Mesenchymal stem cell (in vitro differentiated cells and primary cell): Measurements from ENCODE around the gene CACNA1S.

Experiments
- DNase-seq: peaks from one replicate; pipeline ENCODE4 v3.0.0-alpha.2; 2013
- H2AFZ ChIP-seq: one replicate; pipeline ENCODE4 v1.6.1; 2013; ENCODE audit warnings: low read depth, mild to moderate bottlenecking, control low read depth, inconsistent platforms, low read length, moderate library complexity
- H2AK5ac ChIP-seq: 2 replicates; pipeline ENCODE4 v1.6.1; 2013; ENCODE audit warnings: low read length, moderate library complexity, mild to moderate bottlenecking, inconsistent platforms; ENCODE audit not compliant: severe bottlenecking
- H2BK120ac ChIP-seq: one replicate; pipeline ENCODE4 v1.6.1; 2013; ENCODE audit warnings: low read depth, mild to moderate bottlenecking, inconsistent platforms, low read length, moderate library complexity
- H2BK12ac ChIP-seq, 2 experiments: one replicate each; pipeline ENCODE4 v1.6.1; 2013; ENCODE audit warnings: inconsistent platforms in 2 of 2, low read length in 2 of 2, mild to moderate bottlenecking in 2 of 2, moderate library complexity in 2 of 2, control low read depth in 1 of 2
- H2BK15ac ChIP-seq: one replicate; pipeline ENCODE4 v1.6.1; 2013; ENCODE audit warnings: mild to moderate bottlenecking, low read depth, inconsistent platforms; ENCODE audit not compliant: poor library complexity, severe bottlenecking
- H2BK5ac ChIP-seq: 2 replicates; pipeline ENCODE4 v1.6.1; 2013; ENCODE audit warnings: low read depth, mild to moderate bottlenecking, low read length, control low read depth, inconsistent platforms; ENCODE audit not compliant: poor library complexity, severe bottlenecking
- H3K14ac ChIP-seq, 2 experiments: one replicate each; pipeline ENCODE4 v1.6.1; 2013; ENCODE audit warnings: inconsistent platforms in 2 of 2, low read length in 2 of 2, control low read depth in 1 of 2, mild to moderate bottlenecking in 1 of 2, moderate library complexity in 1 of 2
- H3K18ac ChIP-seq, 2 experiments: one replicate each; pipeline ENCODE4 v1.6.1; 2013; ENCODE audit warnings: inconsistent platforms in 2 of 2, low read length in 2 of 2, control low read depth in 1 of 2, low read depth in 1 of 2, mild to moderate bottlenecking in 1 of 2
- H3K23ac ChIP-seq, 2 experiments: one replicate each; pipeline ENCODE4 v1.6.1; 2013; ENCODE audit warnings: inconsistent platforms in 2 of 2, low read length in 2 of 2, mild to moderate bottlenecking in 2 of 2, moderate library complexity in 2 of 2, control low read depth in 1 of 2
- H3K27ac ChIP-seq: 2 replicates; pipeline ENCODE4 v1.5.1; 2013; ENCODE audit warnings: mild to moderate bottlenecking, moderate library complexity, low read length, control low read depth, inconsistent platforms; ENCODE audit not compliant: poor library complexity, severe bottlenecking
- H3K27me3 ChIP-seq, 2 experiments: 2 replicates each; pipeline versions ENCODE4 v1.6.1 to v1.7.0; 2013; ENCODE audit warnings: low read length in 2 of 2, mild to moderate bottlenecking in 2 of 2, moderate library complexity in 2 of 2, control low read depth in 1 of 2, inconsistent platforms in 1 of 2; ENCODE audit not compliant: control insufficient read depth in 1 of 2, insufficient read depth in 1 of 2
- H3K36me3 ChIP-seq, 2 experiments: 2 replicates each; pipeline versions ENCODE4 v1.6.1 to v1.7.0; 2013; ENCODE audit warnings: low read length in 2 of 2, control low read depth in 1 of 2, inconsistent platforms in 1 of 2, low read depth in 1 of 2, mild to moderate bottlenecking in 1 of 2; ENCODE audit not compliant: insufficient read depth in 2 of 2, control insufficient read depth in 1 of 2
- H3K4ac ChIP-seq, 2 experiments: one replicate each; pipeline ENCODE4 v1.6.1; 2013; ENCODE audit warnings: inconsistent platforms in 2 of 2, low read length in 2 of 2, mild to moderate bottlenecking in 2 of 2, moderate library complexity in 2 of 2, control low read depth in 1 of 2, low read depth in 1 of 2
- H3K4me1 ChIP-seq: 2 replicates; pipeline ENCODE4 v1.6.1; 2013; ENCODE audit warnings: low read depth, low read length, control low read depth; ENCODE audit not compliant: control insufficient read depth, insufficient read depth
- H3K4me2 ChIP-seq: 2 replicates; pipeline ENCODE4 v1.6.1; 2013; ENCODE audit warnings: low read length, mild to moderate bottlenecking, inconsistent platforms; ENCODE audit not compliant: poor library complexity, severe bottlenecking
- H3K4me3 ChIP-seq, 2 experiments: 2 replicates each; pipeline versions ENCODE4 v1.5.1 to v1.7.0; 2013; ENCODE audit warnings: low read length in 2 of 2, mild to moderate bottlenecking in 2 of 2, control low read depth in 1 of 2, low read depth in 1 of 2; ENCODE audit not compliant: insufficient read depth in 1 of 2
- H3K79me1 ChIP-seq: replicated peaks from 2 replicates; pipeline ENCODE4 v1.6.1; 2013; ENCODE audit warnings: mild to moderate bottlenecking, control low read depth, low read length, inconsistent platforms; ENCODE audit not compliant: poor library complexity, severe bottlenecking
- H3K9ac ChIP-seq: 2 replicates; pipeline ENCODE4 v1.7.0; 2013; ENCODE audit warnings: mild to moderate bottlenecking, low read length, moderate library complexity
- H3K9me3 ChIP-seq: 2 replicates; pipeline ENCODE4 v1.7.0; 2013; ENCODE audit warnings: mild to moderate bottlenecking, low read length; ENCODE audit not compliant: control insufficient read depth
- H4K8ac ChIP-seq: one replicate; pipeline ENCODE4 v1.6.1; 2013; ENCODE audit warnings: inconsistent platforms, mild to moderate bottlenecking, low read length, moderate library complexity
- H4K91ac ChIP-seq: one replicate; pipeline ENCODE4 v1.6.1; 2013; ENCODE audit warnings: mild to moderate bottlenecking, low read length, inconsistent platforms
- WGBS: methylation state at CpG from one replicate; pipeline ENCODE4 v1.1.7; 2013; ENCODE audit warnings: mixed read lengths; 5-methylcytosine and 5-hydroxymethylcytosine counted together

Gene CACNA1S

DNA sequence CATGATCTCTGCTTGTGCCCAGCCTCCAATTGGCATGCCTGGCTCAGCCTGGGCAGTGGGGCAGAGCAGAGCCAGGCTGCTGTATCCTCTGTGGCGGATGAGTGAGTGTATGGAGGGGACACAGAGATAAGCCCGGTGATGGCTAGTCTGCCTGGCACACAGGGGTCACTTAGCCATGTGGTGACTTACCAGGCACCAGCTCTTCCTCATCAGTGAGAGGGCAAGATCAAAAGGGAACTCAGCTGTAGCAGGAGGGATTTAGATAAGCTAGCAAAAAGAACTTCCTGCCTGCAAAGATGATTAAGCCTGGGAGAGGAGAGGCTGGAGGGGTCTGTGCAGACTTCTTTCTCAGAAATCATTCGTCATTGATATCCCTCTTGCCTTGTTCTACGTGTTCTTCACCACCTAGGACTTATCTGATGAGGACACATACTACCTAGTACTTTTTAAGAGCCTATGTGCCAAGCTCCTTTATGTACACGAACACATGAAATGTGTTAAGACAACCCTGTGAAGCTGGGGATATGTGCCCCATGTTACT is 96.6 kb downstream of the CACNA1S start:
- Histone ChIP-seq H2AFZ (no peak overlapping the region), H2AK5ac (no peak overlapping the region), H3K36me3 (no peaks in the 10 kb centered on the region), H3K14ac (no peak overlapping the region), H2BK120ac (no peak overlapping the region), H2BK15ac (no peak overlapping the region), H3K27me3 (peaks cover 0 to 54% of the 10 kb centered on the region in 2 experiments), H2BK12ac (no peak overlapping the region), H3K27ac (no peak overlapping the region), H3K4me3 (no peak overlapping the region), H3K9me3 (no peaks in the 10 kb centered on the region), H2BK5ac (no peak overlapping the region), H3K23ac (no peak overlapping the region), H3K9ac (no peak overlapping the region), H3K4me2 (no peak overlapping the region), H3K79me1 (peaks cover 44% of the 10 kb centered on the region), H3K4ac (no peak overlapping the region), H3K4me1 (peaks cover 47% of the 10 kb centered on the region), H4K91ac (no peak overlapping the region), H4K8ac (no peak overlapping the region), H3K18ac (no peak overlapping the region)
- WGBS, result 39% methylated on average over 5 of the region's 5 CpGs
- peak; percentile 28 for DNase-seq

DNA sequence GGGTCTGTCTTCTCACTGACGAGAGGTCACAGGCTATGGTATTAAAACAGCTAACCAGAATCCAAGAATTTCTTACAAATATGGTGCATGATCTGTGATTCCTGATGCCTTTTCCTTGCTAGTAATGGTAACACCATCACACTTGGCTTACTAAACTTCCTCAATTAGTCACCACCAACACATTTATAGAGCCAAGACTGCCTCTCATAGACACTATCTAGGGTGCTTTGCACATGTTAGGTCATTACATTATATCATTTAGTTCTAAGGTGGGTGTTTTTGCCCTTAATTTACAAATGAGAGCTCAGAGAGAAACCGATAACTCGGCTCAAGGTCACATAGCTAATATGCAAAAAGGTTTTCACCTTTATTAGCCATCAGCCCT is 97.4 kb downstream of the CACNA1S start:
- Histone ChIP-seq H3K27ac (no peak overlapping the region), H4K8ac (no peak overlapping the region), H4K91ac (no peak overlapping the region), H2BK5ac (no peak overlapping the region), H3K9ac (no peak overlapping the region), H3K4me2 (no peak overlapping the region), H3K27me3 (peaks cover 0 to 59% of the 10 kb centered on the region in 2 experiments), H2BK120ac (no peak overlapping the region), H2AFZ (no peak overlapping the region), H3K4ac (no peak overlapping the region), H3K79me1 (peaks cover 43% of the 10 kb centered on the region), H3K18ac (no peak overlapping the region), H3K4me1 (peaks cover 42% of the 10 kb centered on the region), H2AK5ac (no peak overlapping the region), H3K14ac (no peak overlapping the region), H2BK12ac (no peak overlapping the region), H3K9me3 (no peaks in the 10 kb centered on the region), H2BK15ac (no peak overlapping the region), H3K4me3 (no peak overlapping the region), H3K36me3 (no peaks in the 10 kb centered on the region), H3K23ac (no peak overlapping the region)
- 90% methylated on average over 3 of the region's 3 CpGs for WGBS
- DNase-seq, result no peak

DNA sequence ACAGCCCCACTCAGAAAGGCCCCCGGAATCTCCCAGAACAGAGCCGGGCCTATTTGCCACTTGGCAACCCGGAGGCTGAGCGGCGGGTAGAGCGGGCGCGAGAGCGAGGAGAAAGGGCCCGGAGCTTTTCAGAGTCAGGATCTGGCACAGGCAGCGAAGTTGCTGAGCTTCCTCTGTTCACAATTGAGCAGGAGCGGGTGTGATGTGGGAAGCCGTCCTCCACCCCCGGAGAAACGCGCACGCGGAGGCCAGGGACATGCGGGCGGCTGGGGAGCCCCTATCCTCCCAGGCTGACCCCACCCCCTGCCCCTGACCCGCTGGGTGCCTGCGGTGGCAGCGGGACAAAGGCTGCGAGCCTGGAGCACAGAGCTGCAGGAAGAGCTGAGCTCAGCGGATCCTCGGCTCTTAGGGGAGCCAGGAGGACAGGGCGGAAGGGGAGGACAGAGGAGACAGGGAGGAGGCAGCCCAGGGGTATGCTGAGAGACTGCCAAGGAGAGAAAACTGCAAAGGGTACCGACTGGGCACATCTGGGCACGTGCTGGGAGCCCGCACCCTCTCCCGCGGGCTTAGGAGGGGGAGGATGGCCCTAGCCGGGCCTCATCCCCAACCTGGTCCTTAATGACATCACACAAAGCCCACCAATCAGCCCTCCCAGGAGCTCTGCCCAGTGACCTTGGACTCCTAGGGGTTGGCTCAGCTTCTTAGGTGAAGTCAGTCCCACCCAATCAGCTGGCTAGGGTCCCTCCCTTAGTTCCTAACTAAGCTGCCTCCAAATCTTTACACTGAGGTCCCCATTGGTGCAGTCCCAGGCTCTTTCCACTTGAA is 98.0 kb downstream of the CACNA1S start:
- H3K9me3 ChIP-seq, result no peaks in the 10 kb centered on the region

DNA sequence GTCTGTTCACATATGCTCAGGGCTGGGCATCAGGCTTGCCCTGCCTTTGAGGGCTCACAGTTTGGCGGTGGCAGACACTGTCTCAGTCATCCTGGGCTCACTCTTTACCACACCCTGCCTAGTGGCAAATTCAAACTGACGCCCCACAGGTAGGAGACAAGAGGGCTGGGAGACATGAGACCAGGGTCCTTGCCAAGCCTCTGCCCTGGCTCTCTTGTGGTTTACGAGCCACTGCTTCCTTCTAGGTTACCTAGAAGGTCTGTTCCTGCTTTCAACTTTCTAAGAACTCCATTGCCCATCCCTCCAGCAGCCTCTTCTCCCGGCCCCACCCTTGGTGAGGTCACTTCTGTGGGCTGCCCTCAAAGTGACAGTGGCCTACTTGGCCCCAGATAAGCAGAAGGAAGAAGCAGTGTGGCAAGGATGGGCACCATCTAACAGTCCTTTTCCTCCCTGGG is 99.2 kb downstream of the CACNA1S start:
- H3K23ac ChIP-seq, result no peak overlapping the region
- H3K4me2 ChIP-seq, result no peak overlapping the region
- no peaks in the 10 kb centered on the region for H3K9me3 ChIP-seq
- no peak overlapping the region for H3K14ac ChIP-seq
- no peak overlapping the region for H3K9ac ChIP-seq
- no peak overlapping the region for H4K91ac ChIP-seq
- no peak overlapping the region for H2AK5ac ChIP-seq
- peaks cover 0 to 6% of the 10 kb centered on the region in 2 experiments for H3K36me3 ChIP-seq
- WGBS, result 94% methylated on average over 4 of the region's 4 CpGs
- H2BK5ac ChIP-seq, result no peak overlapping the region
- no peak overlapping the region for H4K8ac ChIP-seq
- H3K27me3 ChIP-seq, result peaks cover 0 to 59% of the 10 kb centered on the region in 2 experiments
- H3K4ac ChIP-seq, result no peak overlapping the region
- H2BK12ac ChIP-seq, result no peak overlapping the region
- DNase-seq, result no peak
- H2BK15ac ChIP-seq, result no peak overlapping the region
- H2BK120ac ChIP-seq, result no peak overlapping the region
- peaks cover 42% of the 10 kb centered on the region for H3K79me1 ChIP-seq
- H3K4me1 ChIP-seq, result peaks cover 37% of the 10 kb centered on the region
- H3K4me3 ChIP-seq, result no peak overlapping the region
- H2AFZ ChIP-seq, result no peak overlapping the region
- no peak overlapping the region for H3K27ac ChIP-seq
- H3K18ac ChIP-seq, result no peak overlapping the region

More for the DNA sequence above, 98.0 kb downstream of the CACNA1S start:
- peak overlapping the region; percentile 34 for H3K4me2 ChIP-seq
- H3K14ac ChIP-seq, result no peak overlapping the region
- 64% methylated on average over 26 of the region's 33 CpGs for WGBS
- H3K4ac ChIP-seq, result no peak overlapping the region
- peaks cover 43% of the 10 kb centered on the region for H3K79me1 ChIP-seq
- no peak for DNase-seq
- no peak overlapping the region for H4K8ac ChIP-seq
- no peak overlapping the region for H2BK120ac ChIP-seq
- peak overlapping the region; percentile 18 for H3K9ac ChIP-seq
- no peak overlapping the region for H3K23ac ChIP-seq
- H3K27me3 ChIP-seq, result peaks cover 0 to 59% of the 10 kb centered on the region in 2 experiments
- H3K4me1 ChIP-seq, result peaks cover 40% of the 10 kb centered on the region
- H2BK12ac ChIP-seq, result no peak overlapping the region
- peak overlapping the region; percentile 35 for H4K91ac ChIP-seq
- peak overlapping the region; percentile 2 for H2BK15ac ChIP-seq
- no peak overlapping the region for H3K27ac ChIP-seq
- no peaks in the 10 kb centered on the region for H3K36me3 ChIP-seq
- no peak overlapping the region for H2BK5ac ChIP-seq
- no peak overlapping the region for H2AK5ac ChIP-seq
- H3K18ac ChIP-seq, result no peak overlapping the region
- H3K4me3 ChIP-seq, result peak overlapping the region; percentile 28 to 55
- no peak overlapping the region for H2AFZ ChIP-seq
